22Rv1 (cell line): Measurements from ENCODE around the gene ANKRD42.

Source experiments
- ZFX ChIP-seq: fragments of 450-650 bp; IDR thresholded peaks from 2 replicates; pipeline ENCODE4 v1.6.1; 2017; ENCODE audit warnings: antibody characterized with exemption, borderline replicate concordance
- TF ChIP-seq, protein P1 (sequence below): fragments of 450-650 bp; IDR thresholded peaks from 2 replicates; pipeline ENCODE4 v1.5.1; 2017; ENCODE audit warnings: mild to moderate bottlenecking

- TF ChIP-seq, protein P1, sequence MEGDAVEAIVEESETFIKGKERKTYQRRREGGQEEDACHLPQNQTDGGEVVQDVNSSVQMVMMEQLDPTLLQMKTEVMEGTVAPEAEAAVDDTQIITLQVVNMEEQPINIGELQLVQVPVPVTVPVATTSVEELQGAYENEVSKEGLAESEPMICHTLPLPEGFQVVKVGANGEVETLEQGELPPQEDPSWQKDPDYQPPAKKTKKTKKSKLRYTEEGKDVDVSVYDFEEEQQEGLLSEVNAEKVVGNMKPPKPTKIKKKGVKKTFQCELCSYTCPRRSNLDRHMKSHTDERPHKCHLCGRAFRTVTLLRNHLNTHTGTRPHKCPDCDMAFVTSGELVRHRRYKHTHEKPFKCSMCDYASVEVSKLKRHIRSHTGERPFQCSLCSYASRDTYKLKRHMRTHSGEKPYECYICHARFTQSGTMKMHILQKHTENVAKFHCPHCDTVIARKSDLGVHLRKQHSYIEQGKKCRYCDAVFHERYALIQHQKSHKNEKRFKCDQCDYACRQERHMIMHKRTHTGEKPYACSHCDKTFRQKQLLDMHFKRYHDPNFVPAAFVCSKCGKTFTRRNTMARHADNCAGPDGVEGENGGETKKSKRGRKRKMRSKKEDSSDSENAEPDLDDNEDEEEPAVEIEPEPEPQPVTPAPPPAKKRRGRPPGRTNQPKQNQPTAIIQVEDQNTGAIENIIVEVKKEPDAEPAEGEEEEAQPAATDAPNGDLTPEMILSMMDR = no peak
- no peak for TF ChIP-seq ZFX
Observed at GRCh38 chr11:83193315-83194280, at the start of gene ANKRD42.
